Astrocyte (in vitro differentiated cells and primary cell): ENCODE data around the gene TACR2. TPM values are rescaled to one million over a fixed set of nuclear protein-coding genes. Genes with fewer than 3 reads are reported as not detected.
"Not testable (repeated sequence)": the region's sequence is repeated elsewhere in the genome, so short reads cannot be mapped to it uniquely, and the experiment has no call there.

Experiments
- DNase-seq: peaks from one replicate; pipeline ENCODE4 v3.0.0-alpha.2; 2010; ENCODE audit warnings: low read depth
- FAIRE-seq: peaks from 2 replicates; lab custom pipeline; 2011; peaks lifted over from hg19 to GRCh38; lab: Jason Lieb, UNC
- H2AFZ ChIP-seq: 2 replicates; pipeline ENCODE4 v1.6.0; 2012; ENCODE audit warnings: low read depth, low read length, inconsistent platforms
- H3K27ac ChIP-seq: 2 replicates; pipeline ENCODE4 v1.5.1; 2011; ENCODE audit warnings: low read depth, low read length, inconsistent platforms
- H3K27me3 ChIP-seq: 2 replicates; pipeline ENCODE4 v1.6.0; 2011; ENCODE audit warnings: low read length, inconsistent platforms; ENCODE audit not compliant: insufficient read depth
- H3K36me3 ChIP-seq: 2 replicates; pipeline ENCODE4 v1.5.1; 2011; ENCODE audit warnings: low read length, inconsistent platforms; ENCODE audit not compliant: insufficient read depth
- H3K4me1 ChIP-seq: 2 replicates; pipeline ENCODE4 v1.5.1; 2011; ENCODE audit warnings: low read length, inconsistent platforms; ENCODE audit not compliant: insufficient read depth
- H3K4me2 ChIP-seq: 2 replicates; pipeline ENCODE4 v1.6.0; 2012; ENCODE audit warnings: low read length, inconsistent platforms
- H3K4me3 ChIP-seq: 2 replicates; pipeline ENCODE4 v1.5.1; 2011; ENCODE audit warnings: low read depth, mild to moderate bottlenecking, low read length, inconsistent platforms; ENCODE audit not compliant: insufficient read depth
- H3K79me2 ChIP-seq: 2 replicates; pipeline ENCODE4 v1.6.0; 2012; ENCODE audit warnings: mild to moderate bottlenecking, low read length, inconsistent platforms; ENCODE audit not compliant: insufficient read depth
- H3K9ac ChIP-seq: 2 replicates; pipeline ENCODE4 v1.6.0; 2012; ENCODE audit warnings: mild to moderate bottlenecking, low read length, inconsistent platforms
- H3K9me3 ChIP-seq: 2 replicates; pipeline ENCODE4 v1.5.1; 2012; ENCODE audit warnings: low read depth, mild to moderate bottlenecking, low read length, inconsistent platforms; ENCODE audit not compliant: insufficient read depth
- H4K20me1 ChIP-seq: 2 replicates; pipeline ENCODE4 v1.6.0; 2012; ENCODE audit warnings: low read length, inconsistent platforms; ENCODE audit not compliant: insufficient read depth
- H3K27ac Mint-ChIP-seq: one replicate; pipeline ENCODE4 v1.8.0; 2021; ENCODE audit warnings: mild to moderate bottlenecking, mixed read lengths; ENCODE audit not compliant: unreplicated experiment
- H3K27me3 Mint-ChIP-seq: one replicate; pipeline ENCODE4 v1.8.0; 2021; ENCODE audit warnings: low read depth, mixed read lengths; ENCODE audit not compliant: unreplicated experiment
- H3K36me3 Mint-ChIP-seq: one replicate; pipeline ENCODE4 v1.8.0; 2021; ENCODE audit warnings: low read depth, mixed read lengths; ENCODE audit not compliant: unreplicated experiment
- H3K4me1 Mint-ChIP-seq: one replicate; pipeline ENCODE4 v1.8.0; 2021; ENCODE audit warnings: low read depth, mixed read lengths; ENCODE audit not compliant: unreplicated experiment
- H3K4me3 Mint-ChIP-seq: one replicate; pipeline ENCODE4 v1.8.0; 2021; ENCODE audit warnings: mild to moderate bottlenecking, moderate library complexity, mixed read lengths; ENCODE audit not compliant: unreplicated experiment
- H3K9me3 Mint-ChIP-seq: one replicate; pipeline ENCODE4 v1.8.0; 2021; ENCODE audit warnings: mild to moderate bottlenecking, mixed read lengths; ENCODE audit not compliant: unreplicated experiment
- CTCF ChIP-seq: IDR thresholded peaks from 2 replicates; pipeline ENCODE4 v1.5.1; 2011; ENCODE audit warnings: low read depth, mild to moderate bottlenecking, inconsistent platforms, low read length, moderate library complexity; ENCODE audit not compliant: insufficient read depth
- EZH2 ChIP-seq: IDR thresholded peaks from 2 replicates; pipeline ENCODE4 v1.6.1; 2012; ENCODE audit warnings: mild to moderate bottlenecking, low read length, inconsistent platforms; ENCODE audit not compliant: insufficient read depth
- total RNA-seq: library from RNA; stranded (reverse); gene quantifications from 2 replicates; pipeline ENCODE4 v1.2.1, GENCODE V29; 2021

TACR2 gene
- total RNA-seq, 1 donor from 2014 or later, result not detected

- Mint-ChIP-seq H3K4me3 (peak within 1 kb of the TSS; percentile 86), H3K9me3 (no peaks in the 10 kb centered on the region), H3K36me3 (no peaks in the 10 kb centered on the region), H3K27me3 (no peaks in the 10 kb centered on the region), H3K4me1 (peaks cover 20% of the 10 kb centered on the region), H3K27ac (no peak within 1 kb of the TSS)
- FAIRE-seq (no peak), DNase-seq (peak; percentile 57)
- H3K36me3 ChIP-seq, result no peaks in the 10 kb centered on the region
- H3K27ac ChIP-seq, result no peak within 1 kb of the TSS
- H3K9ac ChIP-seq, result no peak within 1 kb of the TSS
- no peaks in the 10 kb centered on the region for H4K20me1 ChIP-seq
- peak within 1 kb of the TSS; percentile 55 for H3K4me3 ChIP-seq
- H3K79me2 ChIP-seq, result no peaks in the 10 kb centered on the region
- TF ChIP-seq EZH2 (peak; percentile 40), CTCF (no peak)
- H2AFZ ChIP-seq, result peak within 1 kb of the TSS; percentile 52
- peak within 1 kb of the TSS; percentile 86 for H3K4me2 ChIP-seq
- H3K9me3 ChIP-seq, result no peaks in the 10 kb centered on the region
- peaks cover 10% of the 10 kb centered on the region for H3K4me1 ChIP-seq
- peaks cover 3% of the 10 kb centered on the region for H3K27me3 ChIP-seq
Measured at GRCh38 chr10:69451209-69451783, 34.6 kb upstream of the TACR2 start, which contains the start of gene TSPAN15. TSPAN15 (plus strand) TSS chr10:69451465; CDS start chr10:69451595, 130 bp downstream.

- H4K20me1 ChIP-seq, H3K79me2 ChIP-seq, H2AFZ ChIP-seq, H3K4me3 ChIP-seq, H3K27me3 Mint-ChIP-seq, H3K9me3 ChIP-seq, H3K36me3 ChIP-seq, H3K36me3 Mint-ChIP-seq, H3K4me2 ChIP-seq, H3K4me3 Mint-ChIP-seq, H3K27ac Mint-ChIP-seq, H3K27ac ChIP-seq, DNase-seq, H3K9ac ChIP-seq, H3K9me3 Mint-ChIP-seq, FAIRE-seq, H3K27me3 ChIP-seq: not testable (repeated sequence)
- peaks cover 12% of the 10 kb centered on the region for H3K4me1 ChIP-seq
- H3K4me1 Mint-ChIP-seq, result peaks cover 27% of the 10 kb centered on the region
Measured at GRCh38 chr10:69450395-69450794, 33.7 kb upstream of the TACR2 start.

GRCh38 chr10:69449841-69450240 lies 33.1 kb upstream of the TACR2 start:
- Histone ChIP-seq H3K4me3 (no peak overlapping the region), H3K4me1 (peaks cover 12% of the 10 kb centered on the region), H3K27me3 (peaks cover 3% of the 10 kb centered on the region), H3K79me2 (no peaks in the 10 kb centered on the region), H3K36me3 (no peaks in the 10 kb centered on the region), H3K9ac (no peak overlapping the region), H3K9me3 (no peaks in the 10 kb centered on the region), H4K20me1 (no peaks in the 10 kb centered on the region), H3K4me2 (no peak overlapping the region), H3K27ac (no peak overlapping the region), H2AFZ (no peak overlapping the region)
- Mint-ChIP-seq H3K27ac (peak overlapping the region; percentile 77), H3K36me3 (no peaks in the 10 kb centered on the region), H3K4me3 (no peak overlapping the region), H3K27me3 (no peaks in the 10 kb centered on the region), H3K4me1 (peaks cover 32% of the 10 kb centered on the region), H3K9me3 (peaks cover 2% of the 10 kb centered on the region)
- TF ChIP-seq CTCF, result peak; percentile 40
- no peak for TF ChIP-seq EZH2
- no peak for FAIRE-seq
- no peak for DNase-seq
